D721Med (cell line): Measurements from ENCODE around the gene ITGBL1.

ENCODE experiments used
- DNase-seq: peaks from one replicate; pipeline ENCODE4 v3.0.0; 2011; ENCODE audit warnings: low spot score; ENCODE audit not compliant: insufficient read length
- FAIRE-seq: peaks from 2 replicates; lab custom pipeline; 2011; peaks lifted over from hg19 to GRCh38; lab: Jason Lieb, UNC
- TF ChIP-seq, protein P1 (sequence below): IDR thresholded peaks from 2 replicates; pipeline ENCODE4 v1.5.1; 2012; ENCODE audit warnings: mild to moderate bottlenecking, control low read depth; ENCODE audit not compliant: insufficient read depth; ENCODE audit errors: missing control alignments

The ITGBL1 gene

DNA sequence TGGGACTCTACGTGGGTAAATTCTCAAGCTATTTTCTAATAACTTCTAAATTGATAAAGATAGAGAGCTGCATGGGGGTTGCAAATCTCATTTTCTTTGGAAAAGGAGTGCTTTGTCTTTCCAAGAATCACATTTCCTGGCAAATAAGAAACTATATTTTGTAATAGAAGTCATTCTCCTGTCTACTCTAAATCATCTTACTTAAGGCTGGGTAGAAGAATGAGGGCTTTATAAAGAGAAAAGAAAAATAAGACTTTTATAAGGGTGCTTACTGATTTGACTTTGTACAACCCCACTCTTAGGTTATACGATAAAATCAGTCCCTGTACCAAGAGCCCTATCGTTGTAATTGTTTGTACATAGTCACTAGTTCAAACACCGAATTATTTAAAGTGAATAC is 14.9 kb downstream of the ITGBL1 start:
- TF ChIP-seq, protein P1, sequence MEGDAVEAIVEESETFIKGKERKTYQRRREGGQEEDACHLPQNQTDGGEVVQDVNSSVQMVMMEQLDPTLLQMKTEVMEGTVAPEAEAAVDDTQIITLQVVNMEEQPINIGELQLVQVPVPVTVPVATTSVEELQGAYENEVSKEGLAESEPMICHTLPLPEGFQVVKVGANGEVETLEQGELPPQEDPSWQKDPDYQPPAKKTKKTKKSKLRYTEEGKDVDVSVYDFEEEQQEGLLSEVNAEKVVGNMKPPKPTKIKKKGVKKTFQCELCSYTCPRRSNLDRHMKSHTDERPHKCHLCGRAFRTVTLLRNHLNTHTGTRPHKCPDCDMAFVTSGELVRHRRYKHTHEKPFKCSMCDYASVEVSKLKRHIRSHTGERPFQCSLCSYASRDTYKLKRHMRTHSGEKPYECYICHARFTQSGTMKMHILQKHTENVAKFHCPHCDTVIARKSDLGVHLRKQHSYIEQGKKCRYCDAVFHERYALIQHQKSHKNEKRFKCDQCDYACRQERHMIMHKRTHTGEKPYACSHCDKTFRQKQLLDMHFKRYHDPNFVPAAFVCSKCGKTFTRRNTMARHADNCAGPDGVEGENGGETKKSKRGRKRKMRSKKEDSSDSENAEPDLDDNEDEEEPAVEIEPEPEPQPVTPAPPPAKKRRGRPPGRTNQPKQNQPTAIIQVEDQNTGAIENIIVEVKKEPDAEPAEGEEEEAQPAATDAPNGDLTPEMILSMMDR, result no peak
- DNase-seq (no peak), FAIRE-seq (no peak)

DNA sequence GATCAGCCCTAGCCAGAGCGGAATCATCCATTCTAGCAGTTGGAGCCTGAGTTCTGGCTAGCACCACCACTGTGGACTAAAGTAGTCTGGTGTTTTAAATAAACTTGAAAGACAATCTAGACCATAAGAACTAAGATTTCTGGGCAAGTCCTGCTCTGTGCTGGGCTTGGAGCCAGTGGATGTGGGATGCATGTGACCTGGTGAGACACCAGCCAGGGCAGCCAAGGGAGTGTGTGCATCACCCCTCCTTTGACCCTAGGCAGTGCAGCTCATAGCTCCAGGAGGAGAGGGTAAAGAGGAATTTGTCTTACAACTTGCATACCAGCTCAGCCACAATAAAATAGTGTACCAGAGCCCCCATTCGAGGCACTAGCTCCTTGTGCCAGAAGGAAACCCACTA is 21.0 kb downstream of the ITGBL1 start:
- FAIRE-seq (no peak), DNase-seq (no peak)

GRCh38 chr13:101474419-101474957 is 22.0 kb downstream of the ITGBL1 start:
- TF ChIP-seq, protein P1, result no peak
- FAIRE-seq (no peak), DNase-seq (no peak)

More for the DNA sequence above, 21.0 kb downstream of the ITGBL1 start:
- TF ChIP-seq, protein P1, result no peak

GRCh38 chr13:101475536-101475935 is 23.1 kb downstream of the ITGBL1 start:
- FAIRE-seq (no peak), DNase-seq (no peak)
- TF ChIP-seq, protein P1, result no peak

- no peak for FAIRE-seq
- TF ChIP-seq, protein P1, result no peak
These were observed 28.9 kb downstream of the ITGBL1 start for GRCh38 chr13:101481421-101481820.

DNA sequence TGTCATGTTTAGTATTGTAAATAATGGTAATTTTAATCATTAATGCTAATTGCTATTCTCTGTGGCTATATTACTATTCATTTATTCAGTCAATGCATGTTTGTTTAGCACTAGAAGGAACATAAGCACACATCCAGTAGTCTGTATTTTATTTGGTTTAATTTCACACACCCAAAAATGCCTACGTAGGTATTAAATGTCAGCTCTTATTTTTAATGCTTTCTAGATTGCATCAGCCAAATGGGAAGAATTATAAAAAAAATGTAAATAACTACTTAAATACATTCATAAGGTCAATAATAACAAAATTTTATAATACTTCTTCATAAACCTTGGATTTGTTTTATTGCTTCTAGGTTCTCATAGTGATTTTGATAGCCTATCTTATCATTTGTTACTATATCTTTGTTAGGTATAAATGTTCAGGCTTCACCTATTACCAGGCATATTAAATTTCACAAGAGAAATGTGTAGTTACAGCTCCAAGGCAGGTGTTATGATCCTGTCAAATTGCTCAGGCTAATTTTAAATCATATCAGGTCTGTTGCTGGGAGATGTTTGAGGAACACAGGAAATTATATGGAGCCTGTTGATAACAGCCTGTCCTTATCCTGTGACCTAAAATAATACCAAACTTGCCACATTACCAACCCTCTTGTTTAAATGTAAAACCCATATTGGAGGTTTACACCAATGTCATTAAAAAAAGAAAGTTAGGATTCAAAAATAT is 34.4 kb downstream of the ITGBL1 start:
- DNase-seq, result no peak
- TF ChIP-seq, protein P1, result no peak
- no peak for FAIRE-seq

More at GRCh38 chr13:101481421-101481820, 28.9 kb downstream of the ITGBL1 start:
- no peak for DNase-seq

- DNase-seq, result no peak
- FAIRE-seq, result no peak
- TF ChIP-seq, protein P1, result no peak
These were observed 35.0 kb downstream of the ITGBL1 start for GRCh38 chr13:101487438-101487830.
